CD4-positive, alpha-beta T cell treated with Interleukin-4 for 4 hours (primary cell): ENCODE results near the gene MRGPRD.

Experiments used
- DNase-seq: peaks from one replicate; pipeline ENCODE4 v3.0.0-alpha.2; 2020

The MRGPRD gene

GRCh38 chr11:68942095-68942620 lies 38.6 kb downstream of the MRGPRD start:
- DNase-seq: no peak

GRCh38 chr11:68941324-68942094 lies 39.3 kb downstream of the MRGPRD start:
- DNase-seq: no peak

DNA sequence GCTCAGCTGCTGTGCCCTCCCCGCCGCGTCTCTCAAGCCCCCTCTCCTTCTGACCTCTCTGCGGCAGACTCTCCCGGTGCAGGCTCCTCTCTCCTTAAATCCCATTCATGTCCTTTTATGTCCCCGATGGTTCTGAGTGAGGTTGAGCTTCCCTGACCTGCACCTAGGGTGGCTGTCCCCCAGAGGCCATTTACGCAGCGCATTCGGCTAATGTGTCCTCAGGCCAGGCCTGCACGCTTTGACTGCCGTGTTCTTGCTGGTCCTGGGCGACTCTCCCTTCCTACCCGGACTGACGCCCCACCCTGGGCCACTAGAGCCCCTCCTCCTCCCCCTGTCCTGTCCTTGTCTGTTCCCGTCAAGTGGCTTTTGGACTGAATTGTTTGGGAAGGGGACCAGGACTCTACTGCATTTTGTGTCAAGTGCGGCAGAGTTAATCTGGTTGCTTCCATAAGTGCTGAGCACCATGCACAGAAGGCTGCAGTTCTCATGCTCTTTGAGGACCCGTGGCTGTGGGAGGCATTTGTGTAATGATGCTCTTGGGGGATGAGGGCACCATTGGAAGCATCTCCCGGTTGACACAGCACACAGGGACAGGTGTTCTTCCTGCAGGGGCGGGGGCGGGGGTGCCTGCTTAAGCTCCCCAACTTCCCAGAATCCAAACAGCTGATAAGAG lies 40.0 kb downstream of the MRGPRD start:
- DNase-seq: no peak

DNA sequence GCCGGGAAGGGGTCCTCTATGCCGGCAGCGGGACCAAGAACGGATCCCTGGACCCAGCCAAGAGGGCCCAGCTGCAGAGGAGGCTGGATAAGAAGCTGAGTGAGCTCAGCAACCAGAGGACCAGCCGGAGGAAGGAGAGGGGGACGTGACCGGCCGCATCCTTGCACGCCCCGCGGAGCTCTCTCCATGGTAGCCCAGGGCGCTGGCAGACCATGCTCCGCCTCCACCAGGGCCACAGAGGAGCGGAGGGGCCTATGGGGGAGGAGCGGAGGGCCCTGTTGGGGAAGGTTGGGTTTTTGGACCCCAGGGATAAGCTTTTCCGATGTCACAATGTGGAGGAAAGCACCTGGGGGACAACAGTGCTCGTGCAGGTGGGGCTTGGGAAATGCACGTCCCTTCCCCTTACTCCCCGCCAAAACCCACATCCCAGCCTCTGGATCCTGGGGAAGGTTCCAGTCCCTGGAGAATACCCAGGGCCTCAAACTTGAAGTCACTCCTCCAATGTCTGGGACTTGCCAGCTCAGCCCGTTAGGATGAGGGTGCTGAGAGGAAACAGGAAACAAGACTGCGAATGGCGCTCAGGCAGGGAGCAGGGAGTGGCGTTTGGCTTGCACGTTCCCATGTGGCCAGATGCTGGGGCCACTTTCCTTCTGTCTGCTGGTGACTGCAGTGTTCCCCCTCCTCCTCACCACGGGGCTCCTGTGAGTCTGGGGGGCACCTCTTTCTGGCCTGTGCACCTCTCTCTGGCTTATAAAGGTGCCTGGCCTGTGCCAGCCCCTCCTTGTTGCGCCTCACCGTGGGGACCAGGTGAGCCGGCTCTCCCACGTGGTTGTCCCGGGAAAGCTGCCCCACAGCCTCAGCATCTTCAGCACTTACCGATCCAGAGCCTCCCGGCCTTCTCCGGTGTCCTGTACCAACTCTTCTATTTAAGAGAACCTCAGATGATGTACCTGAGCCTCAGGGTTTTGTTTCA lies 40.9 kb downstream of the MRGPRD start:
- DNase-seq: no peak

DNA sequence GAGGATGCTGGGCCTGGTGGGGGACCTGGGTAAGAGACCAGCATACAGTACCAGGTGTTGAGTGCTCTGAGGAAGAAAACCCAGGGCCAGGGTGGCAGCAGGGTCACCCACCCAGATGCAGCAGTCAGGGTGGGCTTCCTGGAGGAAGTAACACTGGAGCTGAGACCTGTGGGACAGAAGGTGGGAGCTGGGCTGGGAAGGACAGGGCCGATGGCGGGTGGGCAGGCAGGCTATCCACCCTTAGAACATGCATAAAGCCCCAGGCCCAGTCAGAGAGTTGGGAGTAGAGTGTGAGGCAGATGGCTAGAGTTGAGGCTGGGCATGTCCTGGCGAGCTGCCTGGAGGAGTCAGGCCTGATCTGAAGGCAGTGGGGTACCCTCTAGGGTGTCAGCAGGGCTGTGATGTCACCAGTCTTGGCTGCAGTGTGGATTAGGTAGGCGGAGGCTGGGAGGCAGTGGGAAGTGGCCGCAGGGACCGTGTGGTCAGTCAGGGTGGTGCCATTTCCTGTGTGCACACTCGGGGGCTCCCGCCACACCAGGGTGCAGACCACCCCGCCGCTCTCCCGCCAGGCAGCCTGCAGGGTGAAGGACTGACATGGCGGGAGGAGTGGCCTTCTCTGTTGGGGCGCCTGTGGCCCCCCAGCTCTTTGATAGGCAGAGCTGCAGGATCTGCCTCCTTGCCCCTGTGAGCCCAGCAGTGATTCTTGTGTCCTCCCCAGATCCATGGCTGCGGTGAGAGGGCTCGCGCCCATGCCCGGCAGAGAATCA lies 41.8 kb downstream of the MRGPRD start:
- no peak for DNase-seq

GRCh38 chr11:68938088-68938487 lies 42.7 kb downstream of the MRGPRD start:
- no peak for DNase-seq

- DNase-seq: no peak
Measured at GRCh38 chr11:68936676-68937620, 43.8 kb downstream of the MRGPRD start.

- DNase-seq: no peak
Measured at GRCh38 chr11:68936358-68936636, 44.5 kb downstream of the MRGPRD start.

DNA sequence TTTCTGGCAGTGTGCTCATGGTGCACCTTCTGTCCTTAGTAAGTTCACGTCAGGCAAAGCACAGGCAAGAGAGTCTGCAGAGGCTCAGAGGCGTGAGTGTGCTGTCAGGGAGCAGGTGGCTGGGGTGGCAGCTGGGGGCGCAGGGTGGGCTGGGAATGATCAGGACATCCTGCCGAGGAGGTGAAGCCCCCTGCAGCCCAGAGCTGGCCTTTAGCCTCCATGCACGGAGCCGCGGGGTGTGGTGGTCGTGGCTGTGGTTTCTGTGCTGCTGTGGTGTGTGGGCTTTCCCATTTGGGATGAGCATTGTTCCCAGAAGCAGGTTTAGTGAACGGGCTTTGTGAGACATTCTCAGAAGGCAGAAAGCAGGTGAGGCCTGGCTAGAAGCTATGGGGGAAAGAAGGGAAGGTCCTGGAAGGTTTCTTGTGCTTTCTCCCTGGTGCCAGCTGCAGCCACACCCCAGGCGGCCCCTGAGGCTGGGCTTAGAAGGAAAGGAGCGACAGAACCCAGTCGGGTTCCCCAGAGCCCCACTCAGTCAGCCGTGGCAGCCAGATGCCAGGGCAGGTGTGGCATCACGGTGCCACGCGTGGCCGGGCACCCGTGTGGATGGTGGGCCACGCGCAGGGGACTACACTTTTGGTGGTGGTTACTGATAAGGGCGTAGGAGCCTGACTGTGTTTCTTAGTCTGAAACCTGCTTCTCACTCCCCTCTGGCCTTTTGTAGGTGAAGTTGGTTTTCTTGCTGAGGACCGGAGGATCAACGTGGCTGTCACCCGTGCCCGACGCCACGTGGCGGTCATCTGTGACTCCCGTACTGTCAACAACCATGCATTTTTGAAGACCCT lies 45.0 kb downstream of the MRGPRD start:
- no peak for DNase-seq

DNA sequence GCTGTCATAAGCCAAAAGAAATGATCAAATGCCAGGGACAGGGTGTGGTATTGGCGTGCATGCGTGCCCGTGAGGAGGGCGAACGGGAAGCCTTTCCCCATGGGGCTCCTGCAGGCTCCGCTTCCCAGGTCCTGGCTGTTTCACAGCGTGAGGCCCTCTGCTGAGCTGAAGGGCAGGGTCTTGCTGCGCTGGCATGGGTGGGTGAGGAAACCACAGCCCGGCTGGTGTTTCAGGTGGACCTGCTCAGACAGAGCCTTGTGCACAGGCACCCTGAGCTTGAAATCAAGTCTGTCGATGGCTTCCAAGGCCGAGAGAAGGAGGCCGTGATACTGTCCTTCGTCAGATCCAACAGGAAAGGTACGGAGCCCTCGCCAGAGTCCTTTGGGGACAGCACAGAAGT lies 45.7 kb downstream of the MRGPRD start:
- DNase-seq: no peak

GRCh38 chr11:68934666-68935065 lies 46.1 kb downstream of the MRGPRD start:
- DNase-seq: no peak

DNA sequence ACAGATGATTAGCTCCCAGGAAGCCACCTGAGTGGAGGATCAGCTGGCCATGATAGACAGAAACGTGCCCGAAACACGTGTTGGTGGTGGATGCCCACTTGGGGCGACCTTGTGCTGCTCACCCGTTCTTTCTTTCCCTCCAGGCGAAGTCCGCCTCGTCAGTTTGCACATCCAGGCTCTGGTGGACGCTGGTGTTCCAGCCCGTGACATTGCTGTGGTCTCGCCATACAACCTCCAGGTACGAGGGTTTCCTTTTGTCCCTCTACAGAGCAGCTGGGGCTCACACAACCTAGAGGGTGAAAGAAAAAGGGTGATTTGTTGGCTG lies 46.5 kb downstream of the MRGPRD start:
- DNase-seq: no peak

- no peak for DNase-seq
Measured at GRCh38 chr11:68933605-68934320, 47.0 kb downstream of the MRGPRD start.

DNA sequence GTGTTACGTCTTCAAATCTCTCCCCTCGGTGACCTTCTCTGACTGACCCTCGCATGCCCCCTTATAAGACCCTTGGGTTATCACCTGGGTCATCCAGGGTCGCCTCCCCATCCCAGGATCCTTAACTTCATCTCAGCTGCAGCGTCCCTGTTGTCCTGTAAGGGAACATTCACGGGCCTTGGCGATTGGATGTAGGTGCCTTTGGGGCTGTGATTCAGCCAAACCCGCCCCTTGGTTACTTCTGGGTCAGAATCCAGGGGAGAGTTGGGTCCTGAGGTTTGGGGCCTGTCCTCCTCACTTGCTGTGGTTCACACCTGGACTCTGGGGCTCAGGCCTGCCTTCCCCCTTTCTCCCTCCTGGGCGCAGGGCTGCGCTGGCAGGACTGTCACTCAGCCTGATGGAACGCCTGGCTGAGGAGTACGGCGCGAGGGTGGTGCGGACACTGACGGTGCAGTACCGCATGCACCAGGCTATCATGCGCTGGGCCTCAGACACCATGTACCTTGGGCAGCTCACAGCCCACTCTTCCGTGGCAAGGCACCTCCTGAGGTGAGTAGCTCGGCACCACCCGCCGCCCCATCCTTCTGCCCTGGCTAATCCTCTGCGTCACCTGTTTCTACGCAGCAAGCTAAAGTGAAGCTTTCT lies 47.7 kb downstream of the MRGPRD start:
- DNase-seq: no peak

DNA sequence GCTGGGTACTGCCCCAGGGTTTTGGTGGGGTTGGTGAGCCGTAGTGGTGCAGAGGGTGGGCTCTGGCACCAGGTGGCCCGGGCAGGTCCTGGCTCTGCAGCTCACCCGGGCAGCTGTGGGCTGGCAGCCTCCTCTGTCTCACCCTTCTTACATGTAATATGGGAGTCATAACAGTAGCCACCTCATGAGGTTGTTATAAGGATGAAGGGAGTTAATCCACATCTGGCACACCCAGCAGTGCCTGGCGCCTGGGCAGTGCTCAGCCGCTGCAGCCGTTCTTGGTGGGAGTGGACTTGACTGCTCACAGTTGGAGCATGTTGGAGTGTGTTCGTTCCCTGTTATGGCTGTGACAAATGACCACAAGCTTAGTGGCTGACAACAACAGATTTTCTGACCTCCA lies 48.4 kb downstream of the MRGPRD start:
- DNase-seq: no peak

DNA sequence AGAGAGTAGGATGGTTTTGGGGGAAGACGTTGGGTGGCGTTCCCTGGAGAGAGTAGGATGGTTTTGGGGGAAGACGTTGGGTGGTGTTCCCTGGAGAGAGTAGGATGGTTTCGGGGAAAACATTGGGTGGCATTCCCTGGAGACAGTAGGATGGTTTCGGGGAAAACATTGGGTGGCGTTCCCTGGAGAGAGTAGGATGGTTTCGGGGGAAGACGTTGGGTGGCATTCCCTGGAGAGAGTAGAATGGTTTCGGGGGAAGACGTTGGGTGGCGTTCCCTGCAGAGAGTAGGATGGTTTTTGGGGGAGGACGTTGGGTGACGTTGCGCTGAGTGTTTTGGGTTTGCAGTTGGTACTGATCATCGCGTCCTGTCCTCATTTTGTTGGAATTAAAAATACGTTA lies 48.9 kb downstream of the MRGPRD start:
- DNase-seq: no peak

DNA sequence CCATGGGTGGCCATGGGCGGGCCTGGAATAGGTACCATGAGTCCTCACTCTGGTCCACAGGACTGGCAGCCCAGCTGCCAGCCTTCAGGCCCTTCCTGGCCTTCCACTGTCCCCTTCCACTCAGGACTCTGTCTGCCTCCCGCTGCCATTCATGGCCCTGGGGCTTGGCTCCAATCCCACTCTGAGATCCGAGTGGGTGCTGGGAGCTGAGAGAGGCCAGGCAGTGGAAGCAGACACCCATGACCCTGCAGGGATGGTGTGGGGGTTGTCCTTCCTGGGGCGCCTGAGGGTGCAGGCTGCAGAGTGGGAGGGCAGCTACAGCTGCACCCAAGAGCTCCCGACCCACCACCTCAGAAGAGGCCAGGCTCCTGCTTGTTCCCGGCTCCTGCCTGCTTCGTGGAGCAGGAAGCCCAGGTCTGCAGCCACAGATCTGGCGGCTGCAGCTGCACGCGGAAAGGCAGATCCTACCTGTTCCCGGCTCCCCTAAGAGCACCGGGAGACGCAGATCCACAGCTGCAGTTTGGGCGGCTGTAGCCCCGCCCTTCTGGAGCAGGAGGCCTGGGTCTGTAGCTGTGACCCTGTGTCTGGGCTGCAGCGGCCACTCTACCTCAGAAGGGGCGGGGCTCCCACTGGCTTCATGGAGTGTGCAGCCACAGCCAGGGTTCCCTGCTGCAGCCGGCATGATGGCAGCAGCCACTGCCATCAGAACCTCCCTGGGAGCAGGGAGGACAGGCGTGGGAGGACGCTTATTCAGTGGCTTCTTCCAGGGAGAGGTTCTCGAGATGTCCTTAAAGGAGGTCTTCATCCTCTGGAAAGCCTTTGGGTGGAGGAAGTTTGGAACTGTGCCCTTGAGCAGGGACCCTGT lies 49.6 kb downstream of the MRGPRD start:
- DNase-seq: no peak
